ENCODE measurements around the gene RAPGEF5.

- no peak for TF ChIP-seq CTCF (IDR thresholded peaks at IDR 0.05)
- TF ChIP-seq POLR2A (IDR thresholded peaks at IDR 0.05), result no peak
Measured at GRCh38 chr7:22275661-22276060, 81.3 kb downstream of the RAPGEF5 start.
